ENCODE measurements around the gene ZEB1.
"Not testable (repeated sequence)": the region's sequence is repeated elsewhere in the genome, so short reads cannot be mapped to it uniquely, and the experiment has no call there.

Gene ZEB1

GRCh38 chr10:31515819-31516402, 196.9 kb downstream of the ZEB1 start:
- DNase-seq = no peak

GRCh38 chr10:31520986-31521831, 202.2 kb downstream of the ZEB1 start:
- no peak for DNase-seq

GRCh38 chr10:31522820-31523219, 203.8 kb downstream of the ZEB1 start:
- no peak for DNase-seq

GRCh38 chr10:31524460-31524859, 205.4 kb downstream of the ZEB1 start:
- no peak for DNase-seq

- no peak for DNase-seq
These were observed 207.2 kb downstream of the ZEB1 start for GRCh38 chr10:31526178-31526577.

- DNase-seq = no peak
These were observed 207.7 kb downstream of the ZEB1 start for GRCh38 chr10:31526681-31527080.

GRCh38 chr10:31528831-31529230, 209.8 kb downstream of the ZEB1 start:
- no peak for DNase-seq

- no peak for DNase-seq
These were observed 217.3 kb downstream of the ZEB1 start for GRCh38 chr10:31536302-31536701.

- DNase-seq = no peak
These were observed 230.9 kb downstream of the ZEB1 start for GRCh38 chr10:31549896-31550295.

GRCh38 chr10:31554556-31554955, 235.5 kb downstream of the ZEB1 start:
- no peak for DNase-seq

- no peak for DNase-seq
These were observed 238.8 kb downstream of the ZEB1 start for GRCh38 chr10:31557854-31558253.

GRCh38 chr10:31568252-31568861, 249.3 kb downstream of the ZEB1 start:
- not testable (repeated sequence) for DNase-seq

GRCh38 chr10:31574577-31574976, 255.6 kb downstream of the ZEB1 start:
- DNase-seq = no peak

GRCh38 chr10:31578181-31578852, 259.3 kb downstream of the ZEB1 start:
- no peak for DNase-seq

GRCh38 chr10:31578951-31579350, 259.9 kb downstream of the ZEB1 start:
- no peak for DNase-seq
